AG09319 (cell line): Measurements from ENCODE around the gene SLC38A11.

Source experiments
- DNase-seq: peaks from one replicate; pipeline ENCODE4 v3.0.0-alpha.2; 2010; ENCODE audit warnings: low read depth; ENCODE audit errors: extremely low read depth
- CTCF ChIP-seq: IDR thresholded peaks from 2 replicates; pipeline ENCODE4 v1.5.1; 2011; ENCODE audit warnings: low read depth, mild to moderate bottlenecking, inconsistent platforms, low read length, moderate library complexity

SLC38A11 gene

GRCh38 chr2:164891460-164891859 lies 63.9 kb downstream of the SLC38A11 start:
- no peak for DNase-seq
- TF ChIP-seq CTCF: no peak

GRCh38 chr2:164890544-164890943 lies 64.8 kb downstream of the SLC38A11 start:
- DNase-seq: no peak
- TF ChIP-seq CTCF: no peak

GRCh38 chr2:164888592-164888991 lies 66.7 kb downstream of the SLC38A11 start:
- DNase-seq: no peak
- no peak for TF ChIP-seq CTCF

- no peak for DNase-seq
- no peak for TF ChIP-seq CTCF
These were observed 67.7 kb downstream of the SLC38A11 start for GRCh38 chr2:164887434-164888144.

- TF ChIP-seq CTCF: no peak
- DNase-seq: no peak
These were observed 73.0 kb downstream of the SLC38A11 start for GRCh38 chr2:164882276-164882675.

- TF ChIP-seq CTCF: no peak
- no peak for DNase-seq
These were observed 73.8 kb downstream of the SLC38A11 start for GRCh38 chr2:164881524-164881923.

- DNase-seq: no peak
- TF ChIP-seq CTCF: no peak
These were observed 75.3 kb downstream of the SLC38A11 start for GRCh38 chr2:164879901-164880535.
